GM12878 (cell line): ENCODE data around the gene COX10. TPM values are rescaled to one million over a fixed set of nuclear protein-coding genes. Genes with fewer than 3 reads are reported as not detected.

ENCODE experiments used
- ATAC-seq: fragments of 200-7000 bp; cut with Tn5 transposase; 3 replicates; pipeline ENCODE4 v1.9.1; 2020; ENCODE audit warnings: mild to moderate bottlenecking, moderate library complexity
- BruUV-seq: library from RNA; stranded (reverse); fragments of 400-500 nt; replicated peaks from 2 replicates; lab custom pipeline; 2021; lab: Mats Ljungman, UMichigan
- CTCF ChIA-PET: fragments of 300-600 bp; sonication (Branson Sonifier 250); formaldehyde crosslinking; extraction: SDS; loops from one replicate; lab custom pipeline; 2021; ENCODE audit warnings: inconsistent platforms; lab: Yijun Ruan, JAX
- POLR2A ChIA-PET: fragments of 350-600 bp; formaldehyde crosslinking; extraction: SDS; loops from one replicate; lab custom pipeline; 2021; ENCODE audit warnings: inconsistent platforms; lab: Charles Lee
- RAD21 ChIA-PET: fragments of 300-600 bp; sonication (Branson Sonifier 250); formaldehyde crosslinking; loops from one replicate; lab custom pipeline; 2023; ENCODE audit warnings: antibody characterized with exemption; ENCODE audit not compliant: unreplicated experiment; lab: Charles Lee
- SMC1A ChIA-PET: fragments of 300-600 bp; sonication (Branson Sonifier 250); formaldehyde crosslinking; loops from one replicate; lab custom pipeline; 2023; ENCODE audit not compliant: unreplicated experiment, uncharacterized antibody; lab: Charles Lee
- DNase-seq: peaks from one replicate; pipeline ENCODE4 v3.0.0-alpha.2; 2011; ENCODE audit warnings: low read depth, low spot score
- FAIRE-seq: peaks from 3 replicates; lab custom pipeline; 2011; peaks lifted over from hg19 to GRCh38; lab: Jason Lieb, UNC
- H2AFZ ChIP-seq: 2 replicates; pipeline ENCODE4 v1.6.0; 2011; ENCODE audit warnings: low read depth, low read length, control low read depth; ENCODE audit not compliant: control insufficient read depth
- H3K27ac ChIP-seq: 2 replicates; pipeline ENCODE4 v1.5.1; 2011; ENCODE audit warnings: control low read depth; ENCODE audit not compliant: control insufficient read depth, insufficient read depth
- H3K27me3 ChIP-seq, 2 experiments: replicated peaks in 1 of 2; 2 replicates each; pipeline versions ENCODE4 v1.6.0 to v1.6.1; 2011; ENCODE audit warnings: low read length in 1 of 2; ENCODE audit not compliant: control insufficient read depth in 2 of 2, insufficient read depth in 2 of 2
- H3K36me3 ChIP-seq, 2 experiments: 2 replicates each; pipeline ENCODE4 v1.5.1; 2011; ENCODE audit warnings: low read length in 1 of 2; ENCODE audit not compliant: control insufficient read depth in 2 of 2, insufficient read depth in 2 of 2
- H3K4me1 ChIP-seq: 2 replicates; pipeline ENCODE4 v1.6.1; 2011; ENCODE audit warnings: mild to moderate bottlenecking, low read length, moderate library complexity, mixed read lengths; ENCODE audit not compliant: control insufficient read depth, insufficient read depth
- H3K4me2 ChIP-seq: 2 replicates; pipeline ENCODE4 v1.6.0; 2011; ENCODE audit warnings: control low read depth; ENCODE audit not compliant: control insufficient read depth, insufficient read depth
- H3K4me3 ChIP-seq: fragments of 200-600 bp; sonication (generic); 2 replicates; pipeline ENCODE4 v1.5.1; 2016
- H3K79me2 ChIP-seq: 2 replicates; pipeline ENCODE4 v1.6.0; 2011; ENCODE audit warnings: low read length; ENCODE audit not compliant: control insufficient read depth, insufficient read depth
- H3K9ac ChIP-seq: 2 replicates; pipeline ENCODE4 v1.8.0; 2011; ENCODE audit warnings: low read length, control low read depth, mixed read lengths; ENCODE audit not compliant: control insufficient read depth, insufficient read depth
- H3K9me3 ChIP-seq: replicated peaks from 3 replicates; pipeline ENCODE4 v1.5.1; 2011; ENCODE audit warnings: mild to moderate bottlenecking, low read length; ENCODE audit not compliant: control insufficient read depth, insufficient read depth
- H4K20me1 ChIP-seq: 2 replicates; pipeline ENCODE4 v1.6.0; 2011; ENCODE audit not compliant: control insufficient read depth, insufficient read depth
- BCLAF1 ChIP-seq: fragments of 450-650 bp; IDR thresholded peaks from 2 replicates; pipeline ENCODE4 v1.6.1; 2017; ENCODE audit warnings: antibody characterized with exemption, mild to moderate bottlenecking, moderate library complexity
- CUX1 ChIP-seq: IDR thresholded peaks from 2 replicates; pipeline ENCODE4 v1.6.1; 2012; ENCODE audit warnings: improper control_type of control experiment, low read depth, low read length; ENCODE audit not compliant: insufficient replicate concordance
- ETV6 ChIP-seq, 2 experiments: fragments of 450-650 bp in 1 of 2; IDR thresholded peaks in 1 of 2; conservative IDR thresholded peaks in 1 of 2; 2 replicates each; pipeline ENCODE4 v1.6.1; 2014; ENCODE audit warnings: antibody characterized with exemption in 1 of 2, borderline replicate concordance in 1 of 2, low read depth in 1 of 2, mild to moderate bottlenecking in 1 of 2, moderate library complexity in 1 of 2
- FOS ChIP-seq: IDR thresholded peaks from 3 replicates; pipeline ENCODE4 v1.6.1; 2011; ENCODE audit warnings: borderline replicate concordance; ENCODE audit not compliant: insufficient read length; ENCODE audit errors: extremely low read depth
- HDAC2 ChIP-seq: fragments of 200-600 bp; sonication (generic); IDR thresholded peaks from 2 replicates; pipeline ENCODE4 v1.6.1; 2017
- IKZF2 ChIP-seq, 2 experiments: fragments of 450-650 bp; IDR thresholded peaks; 2 replicates each; pipeline ENCODE4 v1.6.1; 2017; ENCODE audit warnings: mild to moderate bottlenecking in 2 of 2, moderate library complexity in 2 of 2
- MAX ChIP-seq: IDR thresholded peaks from 2 replicates; pipeline ENCODE4 v1.6.1; 2012; ENCODE audit warnings: low read depth, low read length, improper control_type of control experiment
- RAD21 ChIP-seq: IDR thresholded peaks from 2 replicates; pipeline ENCODE4 v1.6.1; 2011; ENCODE audit warnings: mild to moderate bottlenecking, low read depth, low read length, moderate library complexity; ENCODE audit not compliant: insufficient read depth
- RELA ChIP-seq: fragments of 450-650 bp; IDR thresholded peaks from 2 replicates; pipeline ENCODE4 v1.8.0; 2014; ENCODE audit warnings: borderline replicate concordance; ENCODE audit not compliant: partially characterized antibody
- RELB ChIP-seq: fragments of 450-650 bp; IDR thresholded peaks from 2 replicates; pipeline ENCODE4 v1.6.1; 2017; ENCODE audit warnings: low read depth, mild to moderate bottlenecking, moderate library complexity
- SUPT20H ChIP-seq: IDR thresholded peaks from 2 replicates; pipeline ENCODE4 v1.6.1; 2011; ENCODE audit warnings: low read depth, mild to moderate bottlenecking, low read length, moderate library complexity, borderline replicate concordance; ENCODE audit not compliant: control insufficient read depth
- TARDBP ChIP-seq: IDR thresholded peaks from 2 replicates; pipeline ENCODE4 v1.6.1; 2016; ENCODE audit warnings: borderline replicate concordance
- WGBS: methylation state at CpG from one replicate; pipeline ENCODE4 v1.1.6; 2016; ENCODE audit warnings: low lambda C conversion rate; ENCODE audit not compliant: insufficient replicate concordance, insufficient coverage; ENCODE audit errors: missing lambda C conversion rate; 5-methylcytosine and 5-hydroxymethylcytosine counted together
- in situ Hi-C: fragments of 300-500 bp; cut with MboI; formaldehyde crosslinking; loops from 9 replicates; pipeline ENCODE4 v1.14.3; 2018; ENCODE audit warnings: mixed read lengths
- intact Hi-C: fragments of 100-400 bp; cut with micrococcal nuclease; formaldehyde crosslinking; loops from one replicate; pipeline ENCODE4 v1.14.2; 2022; ENCODE audit not compliant: unreplicated experiment
- polyA plus RNA-seq, 11 experiments: library from polyadenylated mRNA; depleted of rRNA in 4 of 11; unstranded in 6 of 11; stranded (reverse) in 5 of 11; fragments of >200 nt; fragmentation: Nextera tagmentation in 4 of 11; fragmentation: Illumina TruSeq in 1 of 11; extraction: Ambion mirVana in 4 of 11; extraction: Trizol in 1 of 11; gene quantifications; 1 replicate in 1 of 11; 2 replicates in 10 of 11; pipeline versions ENCODE4 v1.2.1 to v1.2.3, GENCODE V29; 2011 to 2016; ENCODE audit warnings: inconsistent platforms in 2 of 11, missing spikeins in 2 of 11, low read depth in 1 of 11
- total RNA-seq, 4 experiments: library from RNA; depleted of rRNA in 3 of 4; stranded (reverse); fragments of >200 nt in 3 of 4; fragmentation: Illumina TruSeq in 1 of 4; extraction: Trizol in 1 of 4; gene quantifications; 2 replicates each; pipeline versions ENCODE4 v1.2.1 to v1.2.3, GENCODE V29; 2013 to 2021

Gene COX10
- total and polyA plus RNA-seq, 10 of the 15 experiments (the other 5 are each of a cell fraction or from before 2014, with no cell fraction given), result 9.6 to 29.4 (median 21.3) TPM

GRCh38 chr17:14161419-14161818 is 92.1 kb downstream of the COX10 start (continued):
- TF ChIP-seq ETV6 (conservative IDR thresholded peaks at IDR 0.05 in 1 of 2, IDR thresholded peaks at IDR 0.05 in 1 of 2; ENCODE audit: borderline replicate concordance in 1 of 2, low read depth in 1 of 2) (no peak), RAD21 (no peak), HDAC2 (no peak), IKZF2 (IDR thresholded peaks at IDR 0.05) (no peak)

GRCh38 chr17:14165616-14166015 is 96.3 kb downstream of the COX10 start:
- H3K9me3 ChIP-seq, result peaks cover 7% of the 10 kb centered on the region; the same call in 1 of the 3 replicates
- no peak for FAIRE-seq
- no peaks in the 10 kb centered on the region for H3K79me2 ChIP-seq
- POLR2A ChIA-PET, result interaction anchor here (0.7 kb wide), 1 partner anchor 100 kb away, joined by 3 read pairs; no protein-coding TSS in a partner anchor
- H2AFZ ChIP-seq, result no peak overlapping the region
- intact Hi-C loops (no loop called here), in situ Hi-C loops (no loop called here)
- SMC1A ChIA-PET, result no interaction called here
- no TSS peak for BruUV-seq
- H3K9ac ChIP-seq, result no peak overlapping the region
- 95% methylated on average over 1 of the region's 1 CpG for WGBS
- CTCF ChIA-PET, result no interaction called here
- RAD21 ChIA-PET, result no interaction called here
- no peaks in the 10 kb centered on the region for H3K27me3 ChIP-seq
- no peaks in the 10 kb centered on the region for H3K4me1 ChIP-seq
- ATAC-seq, result no peak
- no peaks in the 10 kb centered on the region for H4K20me1 ChIP-seq
- no peak for DNase-seq
- peaks cover 0 to 2% of the 10 kb centered on the region in 2 experiments; a peak in 2 of 4 replicates for H3K36me3 ChIP-seq
- no peak overlapping the region for H3K4me2 ChIP-seq
- H3K4me3 ChIP-seq, result no peak overlapping the region
- no peak overlapping the region for H3K27ac ChIP-seq
- no peak for TF ChIP-seq FOS
- no peak for TF ChIP-seq ETV6 (conservative IDR thresholded peaks at IDR 0.05 in 1 of 2, IDR thresholded peaks at IDR 0.05 in 1 of 2; ENCODE audit: borderline replicate concordance in 1 of 2, low read depth in 1 of 2)
- no peak for TF ChIP-seq RELA
- TF ChIP-seq BCLAF1, result no peak
- TF ChIP-seq SUPT20H, result no peak
- no peak for TF ChIP-seq RELB
- no peak for TF ChIP-seq MAX
- no peak for TF ChIP-seq TARDBP
- no peak for TF ChIP-seq CUX1
